Retinal pigment epithelial cell (primary cell): ENCODE measurements around the gene CENPF.

Experiments used
- DNase-seq: peaks from one replicate; pipeline ENCODE4 v3.0.0-alpha.2; 2010; ENCODE audit warnings: low read depth
- H3K4me3 ChIP-seq: 2 replicates; pipeline ENCODE4 v1.5.1; 2011; ENCODE audit warnings: mild to moderate bottlenecking, low read length, control low read depth, moderate library complexity
- CTCF ChIP-seq: conservative IDR thresholded peaks from 2 replicates; pipeline ENCODE4 v1.5.1; 2011; ENCODE audit warnings: low read depth, low read length, control low read depth, inconsistent platforms

Gene CENPF

GRCh38 chr1:214638997-214639396 lies 36.0 kb downstream of the CENPF start:
- DNase-seq, result no peak
- no peak overlapping the region for H3K4me3 ChIP-seq
- no peak for TF ChIP-seq CTCF

DNA sequence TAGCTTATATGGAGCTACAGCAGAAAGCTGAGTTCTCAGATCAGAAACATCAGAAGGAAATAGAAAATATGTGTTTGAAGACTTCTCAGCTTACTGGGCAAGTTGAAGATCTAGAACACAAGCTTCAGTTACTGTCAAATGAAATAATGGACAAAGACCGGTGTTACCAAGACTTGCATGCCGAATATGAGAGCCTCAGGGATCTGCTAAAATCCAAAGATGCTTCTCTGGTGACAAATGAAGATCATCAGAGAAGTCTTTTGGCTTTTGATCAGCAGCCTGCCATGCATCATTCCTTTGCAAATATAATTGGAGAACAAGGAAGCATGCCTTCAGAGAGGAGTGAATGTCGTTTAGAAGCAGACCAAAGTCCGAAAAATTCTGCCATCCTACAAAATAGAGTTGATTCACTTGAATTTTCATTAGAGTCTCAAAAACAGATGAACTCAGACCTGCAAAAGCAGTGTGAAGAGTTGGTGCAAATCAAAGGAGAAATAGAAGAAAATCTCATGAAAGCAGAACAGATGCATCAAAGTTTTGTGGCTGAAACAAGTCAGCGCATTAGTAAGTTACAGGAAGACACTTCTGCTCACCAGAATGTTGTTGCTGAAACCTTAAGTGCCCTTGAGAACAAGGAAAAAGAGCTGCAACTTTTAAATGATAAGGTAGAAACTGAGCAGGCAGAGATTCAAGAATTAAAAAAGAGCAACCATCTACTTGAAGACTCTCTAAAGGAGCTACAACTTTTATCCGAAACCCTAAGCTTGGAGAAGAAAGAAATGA lies 37.6 kb downstream of the CENPF start:
- TF ChIP-seq CTCF, result no peak
- no peak for DNase-seq
- no peak overlapping the region for H3K4me3 ChIP-seq

- no peak overlapping the region for H3K4me3 ChIP-seq
- DNase-seq, result no peak
- TF ChIP-seq CTCF, result no peak
Measured at GRCh38 chr1:214641214-214641895, 38.4 kb downstream of the CENPF start.

GRCh38 chr1:214643030-214643429 lies 40.0 kb downstream of the CENPF start:
- no peak for TF ChIP-seq CTCF
- H3K4me3 ChIP-seq, result no peak overlapping the region
- DNase-seq, result no peak

- H3K4me3 ChIP-seq, result no peak overlapping the region
- no peak for TF ChIP-seq CTCF
Measured at GRCh38 chr1:214645712-214646111, 42.7 kb downstream of the CENPF start.

GRCh38 chr1:214648801-214649200 lies 45.8 kb downstream of the CENPF start:
- no peak for DNase-seq
- no peak for TF ChIP-seq CTCF
- no peak overlapping the region for H3K4me3 ChIP-seq

More at GRCh38 chr1:214645712-214646111, 42.7 kb downstream of the CENPF start:
- DNase-seq, result no peak

GRCh38 chr1:214649607-214650006 lies 46.6 kb downstream of the CENPF start:
- no peak for TF ChIP-seq CTCF
- no peak for DNase-seq
- no peak overlapping the region for H3K4me3 ChIP-seq
